ENCODE measurements around the gene PROCA1.
A peak's percentile ranks its signal among the peaks of the same experiment; 100 is the strongest.
"Not testable (repeated sequence)": the region's sequence is repeated elsewhere in the genome, so short reads cannot be mapped to it uniquely, and the experiment has no call there.

PROCA1 gene

DNA sequence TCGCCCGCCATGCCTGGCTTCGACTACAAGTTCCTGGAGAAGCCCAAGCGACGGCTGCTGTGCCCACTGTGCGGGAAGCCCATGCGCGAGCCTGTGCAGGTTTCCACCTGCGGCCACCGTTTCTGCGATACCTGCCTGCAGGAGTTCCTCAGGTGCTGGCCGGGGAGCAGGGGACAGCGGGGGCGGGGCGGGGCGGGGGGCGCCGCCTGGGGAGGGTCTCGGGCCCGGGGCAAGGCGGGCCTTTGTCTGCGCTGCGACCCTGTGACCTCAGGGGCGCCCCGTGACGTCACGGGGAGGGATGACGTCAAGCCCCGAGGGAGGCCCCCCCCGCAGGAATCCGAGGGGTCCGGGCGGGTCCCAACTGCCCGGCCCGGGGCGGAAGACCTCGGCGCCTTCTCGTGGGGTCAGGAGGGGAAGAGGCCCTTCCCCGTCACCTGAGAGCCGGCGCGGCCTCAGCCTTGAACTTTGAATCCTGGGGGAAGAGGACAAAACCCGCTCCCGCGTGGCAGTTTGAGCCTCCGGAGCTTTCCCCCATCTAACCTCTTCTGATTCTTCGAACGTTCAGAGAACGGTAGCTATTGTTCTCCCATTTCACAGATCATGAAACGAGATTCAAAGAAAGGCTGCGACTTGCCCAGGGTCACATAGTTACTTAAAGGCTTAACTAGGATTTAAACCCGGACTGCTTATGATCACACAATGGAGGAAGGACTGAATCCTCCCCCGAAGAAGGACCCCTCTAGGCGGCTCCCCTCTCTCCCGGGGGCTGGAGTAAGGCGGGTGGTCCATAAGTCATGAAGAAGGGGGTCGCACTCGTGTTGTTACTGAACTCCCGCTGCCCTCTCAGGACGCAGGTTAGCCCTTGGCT is 32.6 kb upstream of the PROCA1 start:
- DNase-seq (ENCODE audit: low read depth): no peak

DNA sequence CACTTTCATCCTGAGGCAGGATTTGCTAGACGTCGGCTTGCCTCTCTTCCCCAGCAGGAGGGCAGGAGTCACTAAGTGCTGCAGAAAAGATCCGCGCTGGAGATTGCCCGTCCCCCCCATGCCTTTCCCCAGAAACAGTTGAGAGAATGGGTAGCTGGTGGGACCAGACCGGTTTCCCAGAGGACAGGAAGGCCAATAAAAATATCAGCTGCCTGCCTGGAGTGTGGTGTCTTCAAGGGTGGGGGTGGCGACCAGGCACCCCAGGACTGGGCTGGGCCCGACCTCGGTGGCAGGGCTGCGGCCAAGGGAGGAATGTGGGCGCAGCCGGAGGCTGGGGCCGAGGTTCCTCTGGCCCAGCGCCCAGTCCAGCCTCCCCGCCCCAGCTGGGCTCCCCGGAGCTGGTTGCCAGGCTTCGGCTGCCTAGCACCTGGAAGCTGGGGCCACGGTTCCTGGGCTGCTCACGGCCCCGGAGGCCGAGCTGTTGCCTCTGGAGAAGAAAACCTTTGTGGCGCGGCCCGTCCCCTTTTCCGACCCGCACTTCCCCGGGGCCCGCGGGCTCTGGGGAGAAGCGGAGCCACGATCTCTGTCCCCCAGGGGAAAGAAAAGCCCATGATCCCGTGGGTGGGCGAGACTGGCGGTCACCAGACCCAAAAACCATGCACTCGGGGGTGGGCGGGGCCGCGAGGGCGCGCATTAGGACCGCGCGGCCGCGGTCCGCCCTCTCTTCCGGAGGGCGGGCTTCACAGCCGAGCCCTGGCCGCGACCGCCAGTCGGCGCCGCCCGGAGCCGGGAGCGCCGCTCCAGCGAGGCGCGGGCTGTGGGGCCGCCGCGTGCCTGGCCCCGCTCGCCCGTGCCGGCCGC is 31.8 kb upstream of the PROCA1 start, which contains the start of gene TRAF4:
Gene TRAF4, plus strand, starts transcription at position 769 of the 861 bp plus-strand sequence. CDS start 102 bp downstream, outside the sequence.
- DNase-seq (ENCODE audit: low read depth): peak; percentile 82

- no peak for DNase-seq (ENCODE audit: low read depth)
Measured at GRCh38 chr17:28741358-28742349, 30.0 kb upstream of the PROCA1 start.

- no peak for DNase-seq (ENCODE audit: low read depth)
Measured at GRCh38 chr17:28740406-28741357, 29.0 kb upstream of the PROCA1 start.

GRCh38 chr17:28738680-28739384 is 27.1 kb upstream of the PROCA1 start:
- DNase-seq (ENCODE audit: low read depth): no peak

DNA sequence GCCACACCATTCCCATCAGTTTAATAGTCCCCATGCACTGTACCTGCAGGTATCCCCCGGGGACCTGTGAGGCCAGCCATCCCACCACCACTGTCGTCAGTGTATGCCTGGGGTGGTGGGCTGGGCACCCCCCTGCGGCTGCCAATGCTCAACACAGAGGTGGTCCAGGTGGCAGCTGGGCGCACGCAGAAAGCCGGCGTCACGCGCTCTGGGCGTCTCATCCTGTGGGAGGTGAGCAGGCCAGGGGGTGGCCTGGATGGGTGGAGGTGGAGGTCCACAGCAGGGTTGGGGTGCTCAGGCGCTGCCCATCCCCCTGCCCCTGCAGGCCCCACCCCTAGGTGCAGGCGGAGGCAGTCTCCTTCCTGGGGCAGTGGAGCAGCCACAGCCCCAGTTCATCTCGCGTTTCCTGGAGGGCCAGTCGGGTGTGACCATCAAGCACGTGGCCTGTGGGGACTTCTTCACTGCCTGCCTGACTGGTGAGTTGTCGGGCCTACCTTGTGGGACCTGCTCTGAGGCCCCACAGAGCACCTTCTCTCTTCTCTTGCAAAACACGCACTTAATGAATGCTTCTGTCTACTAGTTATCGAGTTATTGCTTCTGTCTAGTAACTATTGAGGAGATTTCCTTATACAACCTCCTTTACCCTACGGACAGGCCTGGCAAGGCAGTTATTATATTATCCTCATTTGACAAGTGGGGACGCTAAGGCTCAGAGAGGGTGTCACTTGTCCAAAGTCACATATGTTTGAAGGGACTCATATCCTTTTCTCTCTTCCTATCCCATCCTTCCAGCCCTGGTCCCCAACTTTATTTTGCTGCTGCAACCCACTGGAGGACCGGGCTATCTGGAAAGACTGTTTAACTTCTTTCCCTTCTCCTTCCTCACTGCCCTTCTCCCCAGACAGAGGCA is 26.3 kb upstream of the PROCA1 start:
- DNase-seq (ENCODE audit: low read depth): no peak

- DNase-seq (ENCODE audit: low read depth): no peak
Measured at GRCh38 chr17:28737316-28737715, 25.6 kb upstream of the PROCA1 start.

- DNase-seq (ENCODE audit: low read depth): not testable (repeated sequence)
Measured at GRCh38 chr17:28735913-28736769, 24.5 kb upstream of the PROCA1 start.

DNA sequence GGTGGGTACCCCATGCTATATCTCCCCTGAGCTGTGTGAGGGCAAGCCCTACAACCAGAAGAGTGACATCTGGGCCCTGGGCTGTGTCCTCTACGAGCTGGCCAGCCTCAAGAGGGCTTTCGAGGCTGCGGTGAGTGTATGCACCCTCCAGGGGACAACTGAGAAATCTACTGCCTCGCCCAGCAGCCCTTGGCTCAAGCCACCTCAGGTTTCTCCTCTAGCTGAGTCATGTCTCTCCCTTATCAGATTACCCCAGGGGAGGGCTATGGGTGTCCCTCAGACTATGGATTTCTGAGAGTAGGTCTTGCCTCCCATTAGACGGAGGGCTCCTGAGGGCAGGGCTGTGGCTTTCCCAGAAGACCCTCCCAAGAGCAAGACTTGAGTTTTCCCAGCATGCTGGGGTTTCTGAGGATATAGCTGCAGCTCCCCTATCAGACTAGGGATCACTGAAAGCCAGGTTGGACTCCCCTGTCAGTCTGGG is 23.6 kb upstream of the PROCA1 start:
- DNase-seq (ENCODE audit: low read depth): no peak

DNA sequence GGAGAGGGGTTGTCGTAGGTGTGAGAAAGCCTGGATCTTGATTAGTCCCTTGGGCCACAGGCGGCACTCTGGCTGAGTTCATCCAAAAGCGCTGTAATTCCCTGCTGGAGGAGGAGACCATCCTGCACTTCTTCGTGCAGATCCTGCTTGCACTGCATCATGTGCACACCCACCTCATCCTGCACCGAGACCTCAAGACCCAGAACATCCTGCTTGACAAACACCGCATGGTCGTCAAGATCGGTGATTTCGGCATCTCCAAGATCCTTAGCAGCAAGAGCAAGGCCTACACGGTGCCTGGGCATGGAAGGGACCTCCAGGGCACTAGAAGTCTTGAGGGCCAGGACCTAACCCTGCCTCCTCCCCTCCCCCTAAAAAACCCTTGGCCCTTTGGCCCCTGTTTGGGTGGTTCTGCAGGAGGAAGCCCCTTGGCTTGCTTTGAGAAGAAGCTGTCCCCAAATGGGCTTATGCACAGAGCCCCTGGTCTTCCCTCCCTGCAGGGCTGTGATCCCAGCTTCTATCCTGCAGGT is 23.1 kb upstream of the PROCA1 start:
- DNase-seq (ENCODE audit: low read depth): no peak

GRCh38 chr17:28733346-28733745 is 21.7 kb upstream of the PROCA1 start:
- no peak for DNase-seq (ENCODE audit: low read depth)

- no peak for DNase-seq (ENCODE audit: low read depth)
Measured at GRCh38 chr17:28729950-28730330, 18.3 kb upstream of the PROCA1 start.

GRCh38 chr17:28728364-28729200 is 16.9 kb upstream of the PROCA1 start, which contains the start of gene NEK8:
TSS of gene NEK8 (plus strand) at chr17:28728788. CDS start at chr17:28728814, 26 bp downstream.
- DNase-seq (ENCODE audit: low read depth): no peak

GRCh38 chr17:28726627-28727491 is 15.2 kb upstream of the PROCA1 start:
- DNase-seq (ENCODE audit: low read depth): no peak

- DNase-seq (ENCODE audit: low read depth): no peak
Measured at GRCh38 chr17:28726226-28726626, 14.5 kb upstream of the PROCA1 start, which contains the start of gene TLCD1. TSS of gene TLCD1 (minus strand) at chr17:28726233. CDS start at chr17:28726097, 136 bp downstream.
